ENCODE measurements around the gene MUC2. TPM values are rescaled to one million over a fixed set of nuclear protein-coding genes. Genes with fewer than 3 reads are reported as not detected.

The MUC2 gene
- total and polyA plus RNA-seq, 2 experiments from 2014 or later: not detected

DNA sequence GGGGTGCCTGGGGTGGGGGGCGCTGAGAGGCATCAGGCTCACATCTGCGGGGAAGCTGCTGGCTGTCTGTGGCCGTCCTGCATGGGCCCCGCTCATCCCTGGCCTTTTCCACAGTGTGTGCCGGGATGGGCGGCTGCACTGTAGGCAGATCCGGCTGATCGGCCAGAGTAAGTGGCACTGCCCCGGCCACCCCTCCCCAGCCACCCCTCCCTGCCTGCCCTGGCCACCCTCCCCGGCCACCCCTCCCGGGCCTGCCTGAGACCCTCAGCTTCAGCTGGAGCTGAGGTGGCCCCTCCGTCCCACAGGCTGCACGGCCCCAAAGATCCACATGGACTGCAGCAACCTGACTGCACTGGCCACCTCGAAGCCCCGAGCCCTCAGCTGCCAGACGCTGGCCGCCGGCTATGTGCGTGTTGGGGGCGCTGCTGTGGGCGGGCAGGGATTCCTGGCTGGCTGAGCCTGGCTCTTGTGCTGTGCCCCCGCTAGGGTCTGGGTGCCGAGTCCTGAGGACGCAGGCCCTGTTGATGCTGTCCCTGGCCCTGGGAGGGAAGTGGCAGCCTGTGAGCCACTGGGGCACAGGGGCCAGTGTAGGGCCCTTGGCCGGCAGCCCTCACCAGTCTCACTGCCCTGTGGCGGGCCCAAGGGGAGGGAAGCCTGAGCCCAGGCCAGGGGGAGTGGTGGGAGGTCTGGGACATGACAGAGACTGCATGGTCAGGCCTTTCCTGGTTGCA is 10.9 kb downstream of the MUC2 start:
- no peaks in the 10 kb centered on the region for H3K27me3 ChIP-seq (ENCODE audit: insufficient read depth)
- Mint-ChIP-seq H3K27ac (no peak overlapping the region), H3K9me3 (no peaks in the 10 kb centered on the region; the same call in 2 of the 3 replicates), H3K27me3 (ENCODE audit: insufficient read depth, low read depth, poor library complexity) (peaks cover 4% of the 10 kb centered on the region), H3K4me3 (no peak overlapping the region), H3K4me1 (no peaks in the 10 kb centered on the region), H3K36me3 (ENCODE audit: low read depth) (no peaks in the 10 kb centered on the region)
- no peak overlapping the region for H3K4me2 ChIP-seq
- H3K9me2 ChIP-seq (ENCODE audit: insufficient read depth): no peaks in the 10 kb centered on the region
- TF ChIP-seq JUNB (IDR thresholded peaks at IDR 0.05; ENCODE audit: unreplicated experiment) (no peak), STAT1 (IDR thresholded peaks at IDR 0.05; ENCODE audit: unreplicated experiment) (no peak), ZNF114 (CRISPR knock-in tag; IDR thresholded peaks at IDR 0.05) (no peak), ZNF331 (CRISPR knock-in tag; IDR thresholded peaks at IDR 0.05; ENCODE audit: low read depth) (no peak), NANOG (IDR thresholded peaks at IDR 0.05; ENCODE audit: borderline replicate concordance) (no peak), POLR2AphosphoS5 (IDR thresholded peaks at IDR 0.05; ENCODE audit: low read depth) (no peak), EZH2 (IDR thresholded peaks at IDR 0.05; ENCODE audit: low read depth, unreplicated experiment) (no peak), EZH2phosphoT487 (IDR thresholded peaks at IDR 0.05; ENCODE audit: unreplicated experiment) (no peak), CREB1 (CRISPR knock-in tag; IDR thresholded peaks at IDR 0.05; ENCODE audit: low read depth) (no peak)
- TF ChIP-seq, protein P1, sequence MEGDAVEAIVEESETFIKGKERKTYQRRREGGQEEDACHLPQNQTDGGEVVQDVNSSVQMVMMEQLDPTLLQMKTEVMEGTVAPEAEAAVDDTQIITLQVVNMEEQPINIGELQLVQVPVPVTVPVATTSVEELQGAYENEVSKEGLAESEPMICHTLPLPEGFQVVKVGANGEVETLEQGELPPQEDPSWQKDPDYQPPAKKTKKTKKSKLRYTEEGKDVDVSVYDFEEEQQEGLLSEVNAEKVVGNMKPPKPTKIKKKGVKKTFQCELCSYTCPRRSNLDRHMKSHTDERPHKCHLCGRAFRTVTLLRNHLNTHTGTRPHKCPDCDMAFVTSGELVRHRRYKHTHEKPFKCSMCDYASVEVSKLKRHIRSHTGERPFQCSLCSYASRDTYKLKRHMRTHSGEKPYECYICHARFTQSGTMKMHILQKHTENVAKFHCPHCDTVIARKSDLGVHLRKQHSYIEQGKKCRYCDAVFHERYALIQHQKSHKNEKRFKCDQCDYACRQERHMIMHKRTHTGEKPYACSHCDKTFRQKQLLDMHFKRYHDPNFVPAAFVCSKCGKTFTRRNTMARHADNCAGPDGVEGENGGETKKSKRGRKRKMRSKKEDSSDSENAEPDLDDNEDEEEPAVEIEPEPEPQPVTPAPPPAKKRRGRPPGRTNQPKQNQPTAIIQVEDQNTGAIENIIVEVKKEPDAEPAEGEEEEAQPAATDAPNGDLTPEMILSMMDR (conservative IDR thresholded peaks at IDR 0.05; ENCODE audit: low read depth in 2 of 2): no peak
- TF ChIP-seq, protein P2, sequence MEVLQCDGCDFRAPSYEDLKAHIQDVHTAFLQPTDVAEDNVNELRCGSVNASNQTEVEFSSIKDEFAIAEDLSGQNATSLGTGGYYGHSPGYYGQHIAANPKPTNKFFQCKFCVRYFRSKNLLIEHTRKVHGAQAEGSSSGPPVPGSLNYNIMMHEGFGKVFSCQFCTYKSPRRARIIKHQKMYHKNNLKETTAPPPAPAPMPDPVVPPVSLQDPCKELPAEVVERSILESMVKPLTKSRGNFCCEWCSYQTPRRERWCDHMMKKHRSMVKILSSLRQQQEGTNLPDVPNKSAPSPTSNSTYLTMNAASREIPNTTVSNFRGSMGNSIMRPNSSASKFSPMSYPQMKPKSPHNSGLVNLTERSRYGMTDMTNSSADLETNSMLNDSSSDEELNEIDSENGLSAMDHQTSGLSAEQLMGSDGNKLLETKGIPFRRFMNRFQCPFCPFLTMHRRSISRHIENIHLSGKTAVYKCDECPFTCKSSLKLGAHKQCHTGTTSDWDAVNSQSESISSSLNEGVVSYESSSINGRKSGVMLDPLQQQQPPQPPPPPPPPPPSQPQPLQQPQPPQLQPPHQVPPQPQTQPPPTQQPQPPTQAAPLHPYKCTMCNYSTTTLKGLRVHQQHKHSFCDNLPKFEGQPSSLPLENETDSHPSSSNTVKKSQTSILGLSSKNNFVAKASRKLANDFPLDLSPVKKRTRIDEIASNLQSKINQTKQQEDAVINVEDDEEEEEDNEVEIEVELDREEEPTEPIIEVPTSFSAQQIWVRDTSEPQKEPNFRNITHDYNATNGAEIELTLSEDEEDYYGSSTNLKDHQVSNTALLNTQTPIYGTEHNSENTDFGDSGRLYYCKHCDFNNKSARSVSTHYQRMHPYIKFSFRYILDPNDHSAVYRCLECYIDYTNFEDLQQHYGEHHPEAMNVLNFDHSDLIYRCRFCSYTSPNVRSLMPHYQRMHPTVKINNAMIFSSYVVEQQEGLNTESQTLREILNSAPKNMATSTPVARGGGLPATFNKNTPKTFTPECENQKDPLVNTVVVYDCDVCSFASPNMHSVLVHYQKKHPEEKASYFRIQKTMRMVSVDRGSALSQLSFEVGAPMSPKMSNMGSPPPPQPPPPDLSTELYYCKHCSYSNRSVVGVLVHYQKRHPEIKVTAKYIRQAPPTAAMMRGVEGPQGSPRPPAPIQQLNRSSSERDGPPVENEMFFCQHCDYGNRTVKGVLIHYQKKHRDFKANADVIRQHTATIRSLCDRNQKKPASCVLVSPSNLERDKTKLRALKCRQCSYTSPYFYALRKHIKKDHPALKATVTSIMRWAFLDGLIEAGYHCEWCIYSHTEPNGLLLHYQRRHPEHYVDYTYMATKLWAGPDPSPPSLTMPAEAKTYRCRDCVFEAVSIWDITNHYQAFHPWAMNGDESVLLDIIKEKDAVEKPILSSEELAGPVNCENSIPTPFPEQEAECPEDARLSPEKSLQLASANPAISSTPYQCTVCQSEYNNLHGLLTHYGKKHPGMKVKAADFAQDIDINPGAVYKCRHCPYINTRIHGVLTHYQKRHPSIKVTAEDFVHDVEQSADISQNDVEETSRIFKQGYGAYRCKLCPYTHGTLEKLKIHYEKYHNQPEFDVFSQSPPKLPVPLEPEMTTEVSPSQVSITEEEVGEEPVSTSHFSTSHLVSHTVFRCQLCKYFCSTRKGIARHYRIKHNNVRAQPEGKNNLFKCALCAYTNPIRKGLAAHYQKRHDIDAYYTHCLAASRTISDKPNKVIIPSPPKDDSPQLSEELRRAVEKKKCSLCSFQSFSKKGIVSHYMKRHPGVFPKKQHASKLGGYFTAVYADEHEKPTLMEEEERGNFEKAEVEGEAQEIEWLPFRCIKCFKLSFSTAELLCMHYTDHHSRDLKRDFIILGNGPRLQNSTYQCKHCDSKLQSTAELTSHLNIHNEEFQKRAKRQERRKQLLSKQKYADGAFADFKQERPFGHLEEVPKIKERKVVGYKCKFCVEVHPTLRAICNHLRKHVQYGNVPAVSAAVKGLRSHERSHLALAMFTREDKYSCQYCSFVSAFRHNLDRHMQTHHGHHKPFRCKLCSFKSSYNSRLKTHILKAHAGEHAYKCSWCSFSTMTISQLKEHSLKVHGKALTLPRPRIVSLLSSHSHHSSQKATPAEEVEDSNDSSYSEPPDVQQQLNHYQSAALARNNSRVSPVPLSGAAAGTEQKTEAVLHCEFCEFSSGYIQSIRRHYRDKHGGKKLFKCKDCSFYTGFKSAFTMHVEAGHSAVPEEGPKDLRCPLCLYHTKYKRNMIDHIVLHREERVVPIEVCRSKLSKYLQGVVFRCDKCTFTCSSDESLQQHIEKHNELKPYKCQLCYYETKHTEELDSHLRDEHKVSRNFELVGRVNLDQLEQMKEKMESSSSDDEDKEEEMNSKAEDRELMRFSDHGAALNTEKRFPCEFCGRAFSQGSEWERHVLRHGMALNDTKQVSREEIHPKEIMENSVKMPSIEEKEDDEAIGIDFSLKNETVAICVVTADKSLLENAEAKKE (CRISPR knock-in tag; IDR thresholded peaks at IDR 0.05): no peak
- TF ChIP-seq, protein P3, sequence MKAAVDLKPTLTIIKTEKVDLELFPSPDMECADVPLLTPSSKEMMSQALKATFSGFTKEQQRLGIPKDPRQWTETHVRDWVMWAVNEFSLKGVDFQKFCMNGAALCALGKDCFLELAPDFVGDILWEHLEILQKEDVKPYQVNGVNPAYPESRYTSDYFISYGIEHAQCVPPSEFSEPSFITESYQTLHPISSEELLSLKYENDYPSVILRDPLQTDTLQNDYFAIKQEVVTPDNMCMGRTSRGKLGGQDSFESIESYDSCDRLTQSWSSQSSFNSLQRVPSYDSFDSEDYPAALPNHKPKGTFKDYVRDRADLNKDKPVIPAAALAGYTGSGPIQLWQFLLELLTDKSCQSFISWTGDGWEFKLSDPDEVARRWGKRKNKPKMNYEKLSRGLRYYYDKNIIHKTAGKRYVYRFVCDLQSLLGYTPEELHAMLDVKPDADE (IDR thresholded peaks at IDR 0.05): no peak
- TF ChIP-seq, protein P4, sequence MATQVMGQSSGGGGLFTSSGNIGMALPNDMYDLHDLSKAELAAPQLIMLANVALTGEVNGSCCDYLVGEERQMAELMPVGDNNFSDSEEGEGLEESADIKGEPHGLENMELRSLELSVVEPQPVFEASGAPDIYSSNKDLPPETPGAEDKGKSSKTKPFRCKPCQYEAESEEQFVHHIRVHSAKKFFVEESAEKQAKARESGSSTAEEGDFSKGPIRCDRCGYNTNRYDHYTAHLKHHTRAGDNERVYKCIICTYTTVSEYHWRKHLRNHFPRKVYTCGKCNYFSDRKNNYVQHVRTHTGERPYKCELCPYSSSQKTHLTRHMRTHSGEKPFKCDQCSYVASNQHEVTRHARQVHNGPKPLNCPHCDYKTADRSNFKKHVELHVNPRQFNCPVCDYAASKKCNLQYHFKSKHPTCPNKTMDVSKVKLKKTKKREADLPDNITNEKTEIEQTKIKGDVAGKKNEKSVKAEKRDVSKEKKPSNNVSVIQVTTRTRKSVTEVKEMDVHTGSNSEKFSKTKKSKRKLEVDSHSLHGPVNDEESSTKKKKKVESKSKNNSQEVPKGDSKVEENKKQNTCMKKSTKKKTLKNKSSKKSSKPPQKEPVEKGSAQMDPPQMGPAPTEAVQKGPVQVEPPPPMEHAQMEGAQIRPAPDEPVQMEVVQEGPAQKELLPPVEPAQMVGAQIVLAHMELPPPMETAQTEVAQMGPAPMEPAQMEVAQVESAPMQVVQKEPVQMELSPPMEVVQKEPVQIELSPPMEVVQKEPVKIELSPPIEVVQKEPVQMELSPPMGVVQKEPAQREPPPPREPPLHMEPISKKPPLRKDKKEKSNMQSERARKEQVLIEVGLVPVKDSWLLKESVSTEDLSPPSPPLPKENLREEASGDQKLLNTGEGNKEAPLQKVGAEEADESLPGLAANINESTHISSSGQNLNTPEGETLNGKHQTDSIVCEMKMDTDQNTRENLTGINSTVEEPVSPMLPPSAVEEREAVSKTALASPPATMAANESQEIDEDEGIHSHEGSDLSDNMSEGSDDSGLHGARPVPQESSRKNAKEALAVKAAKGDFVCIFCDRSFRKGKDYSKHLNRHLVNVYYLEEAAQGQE (IDR thresholded peaks at IDR 0.05; ENCODE audit: unreplicated experiment): no peak
- H3K79me2 ChIP-seq (replicated peaks; ENCODE audit: insufficient read depth): no peaks in the 10 kb centered on the region
- no peak overlapping the region for H2AFZ ChIP-seq
- H3K4me1 ChIP-seq (ENCODE audit: insufficient read depth): no peaks in the 10 kb centered on the region
- ATAC-seq (no peak), DNase-seq (ENCODE audit: low spot score) (no peak)
- H3K36me3 ChIP-seq (ENCODE audit: insufficient read depth): no peaks in the 10 kb centered on the region
- no peaks in the 10 kb centered on the region for H3F3A ChIP-seq (replicated peaks; ENCODE audit: low read depth)
- no peak overlapping the region for H3K4me3 ChIP-seq
- no peaks in the 10 kb centered on the region for H4K20me1 ChIP-seq (replicated peaks; ENCODE audit: insufficient read depth)
- H3K27ac ChIP-seq (ENCODE audit: low read depth): no peak overlapping the region
